Panc1 (cell line): ENCODE measurements around the gene SHBG. TPM values are rescaled to one million over a fixed set of nuclear protein-coding genes. Genes with fewer than 3 reads are reported as not detected.
A peak's percentile ranks its signal among the peaks of the same experiment; 100 is the strongest.

Source experiments
- ATAC-seq: fragments of 200-7000 bp; cut with Tn5 transposase; 2 replicates; pipeline ENCODE4 v1.9.1; 2020; ENCODE audit warnings: mild to moderate bottlenecking, moderate library complexity
- BruUV-seq: library from RNA; stranded (reverse); fragments of 400-500 nt; replicated peaks from 2 replicates; lab custom pipeline; 2021; lab: Mats Ljungman, UMichigan
- CTCF ChIA-PET: fragments of 300-600 bp; sonication (Branson Sonifier 250); formaldehyde crosslinking; loops from one replicate; lab custom pipeline; 2022; ENCODE audit warnings: antibody characterized with exemption; lab: Charles Lee
- POLR2A ChIA-PET: fragments of 300-600 bp; sonication (Branson Sonifier 250); formaldehyde crosslinking; loops from one replicate; lab custom pipeline; 2022; ENCODE audit warnings: antibody characterized with exemption; lab: Charles Lee
- DNase-seq: peaks from one replicate; pipeline ENCODE4 v3.0.0-alpha.2; 2010; ENCODE audit warnings: low read depth, low spot score
- H3K27ac ChIP-seq: 2 replicates; pipeline ENCODE4 v1.5.1; 2011; ENCODE audit warnings: mild to moderate bottlenecking, low read length, inconsistent platforms
- H3K27me3 ChIP-seq: fragments of 200-500 bp; sonication (Bioruptor generic); 2 replicates; pipeline ENCODE4 v1.6.0; 2014; ENCODE audit warnings: low read length, inconsistent platforms; ENCODE audit not compliant: control insufficient read depth, insufficient read depth
- H3K36me3 ChIP-seq: fragments of 200-500 bp; sonication (Bioruptor generic); 2 replicates; pipeline ENCODE4 v1.5.1; 2014; ENCODE audit warnings: inconsistent platforms, mild to moderate bottlenecking, low read length, moderate library complexity; ENCODE audit not compliant: control insufficient read depth, insufficient read depth
- H3K4me1 ChIP-seq: 2 replicates; pipeline ENCODE4 v1.5.1; 2011; ENCODE audit warnings: inconsistent platforms, mild to moderate bottlenecking, low read length, moderate library complexity; ENCODE audit not compliant: control insufficient read depth, insufficient read depth
- H3K4me3 ChIP-seq, 2 experiments: 2 replicates each; pipeline ENCODE4 v1.5.1; 2011 to 2012; ENCODE audit warnings: low read depth in 2 of 2, low read length in 2 of 2, mild to moderate bottlenecking in 2 of 2, inconsistent platforms in 1 of 2, moderate library complexity in 1 of 2
- H3K9me3 ChIP-seq: fragments of 200-500 bp; sonication (Bioruptor generic); 2 replicates; pipeline ENCODE4 v1.5.1; 2014; ENCODE audit warnings: low read depth, mild to moderate bottlenecking, inconsistent platforms, low read length, moderate library complexity; ENCODE audit not compliant: control insufficient read depth, insufficient read depth
- CTCF ChIP-seq: fragments of 450-650 bp; IDR thresholded peaks from 2 replicates; pipeline ENCODE4 v1.5.1; 2017; ENCODE audit warnings: mild to moderate bottlenecking
- POLR2AphosphoS5 ChIP-seq: IDR thresholded peaks from 2 replicates; pipeline ENCODE4 v1.6.1; 2012; ENCODE audit warnings: mild to moderate bottlenecking, low read depth, low read length, moderate library complexity
- REST ChIP-seq, 2 experiments: IDR thresholded peaks; 2 replicates each; pipeline ENCODE4 v1.6.1; 2011 to 2012; ENCODE audit warnings: low read depth in 2 of 2, control low read depth in 1 of 2, low read length in 1 of 2, mild to moderate bottlenecking in 1 of 2, moderate library complexity in 1 of 2; ENCODE audit not compliant: insufficient read depth in 1 of 2
- SIN3A ChIP-seq: IDR thresholded peaks from 2 replicates; pipeline ENCODE4 v1.6.1; 2012; ENCODE audit warnings: low read depth, mild to moderate bottlenecking, low read length, moderate library complexity, borderline replicate concordance; ENCODE audit not compliant: insufficient read depth
- TCF7L2 ChIP-seq: IDR thresholded peaks from 2 replicates; pipeline ENCODE4 v1.6.1; 2011; ENCODE audit warnings: mild to moderate bottlenecking, low read depth, low read length, inconsistent platforms
- in situ Hi-C: cut with HindIII; loops from 2 replicates; pipeline ENCODE4 v1.10.0; 2016; ENCODE audit warnings: low sequenced_read_pairs, low pct_unique_long_range_greater_than_20kb
- intact Hi-C: fragments of 100-400 bp; cut with micrococcal nuclease; formaldehyde crosslinking; loops from one replicate; pipeline ENCODE4 v1.10.0; 2022; ENCODE audit not compliant: unreplicated experiment
- total RNA-seq: library from RNA; stranded (reverse); gene quantifications from one replicate; pipeline ENCODE4 v1.2.1, GENCODE V29; 2021; ENCODE audit not compliant: unreplicated experiment

SHBG gene
- total RNA-seq, 1 experiment from 2014 or later = 1.2 TPM

- Histone ChIP-seq H3K27me3 (peaks cover 1% of the 10 kb centered on the region; the same call in 1 of the 2 replicates), H3K4me3 (no peak overlapping the region), H3K4me1 (no peaks in the 10 kb centered on the region; the same call in 1 of the 2 replicates), H3K27ac (no peak overlapping the region), H3K36me3 (no peaks in the 10 kb centered on the region), H3K9me3 (no peaks in the 10 kb centered on the region)
- TF ChIP-seq CTCF (no peak), REST (IDR thresholded peaks at IDR 0.05; ENCODE audit: insufficient read depth in 1 of 2, low read depth in 2 of 2, low read length in 1 of 2) (no peak), TCF7L2 (no peak), POLR2AphosphoS5 (no peak)
- ChIA-PET CTCF (interaction anchor here (1.0 kb wide), 1 partner anchor 15 kb away, joined by 3 read pairs; no protein-coding TSS in a partner anchor), POLR2A (interaction anchor here (0.6 kb wide), 1 partner anchor 10 kb away, joined by 6 read pairs; no protein-coding TSS in a partner anchor)
- intact Hi-C loops = no loop called here
- BruUV-seq = no TSS peak
- in situ Hi-C loops = no loop called here
- DNase-seq (no peak), ATAC-seq (no peak)
Observed at GRCh38 chr17:7656958-7657609, 27.1 kb downstream of the SHBG start.

- Histone ChIP-seq H3K9me3 (no peaks in the 10 kb centered on the region), H3K27ac (no peak overlapping the region), H3K27me3 (no peaks in the 10 kb centered on the region), H3K4me1 (no peaks in the 10 kb centered on the region), H3K36me3 (peaks cover 6% of the 10 kb centered on the region), H3K4me3 (no peak overlapping the region)
- ATAC-seq = peak; percentile 53; the same call in 1 of the 2 replicates
- TF ChIP-seq POLR2AphosphoS5 = no peak
- no peak for TF ChIP-seq TCF7L2
- TF ChIP-seq CTCF = no peak
- no peak for TF ChIP-seq SIN3A
- TF ChIP-seq REST (IDR thresholded peaks at IDR 0.05; ENCODE audit: insufficient read depth in 1 of 2, low read depth in 2 of 2, low read length in 1 of 2) = no peak
- CTCF ChIA-PET = interaction anchor here (0.6 kb wide), 1 partner anchor 9 kb away, joined by 3 read pairs; no protein-coding TSS in a partner anchor
- DNase-seq = no peak
- intact Hi-C loops (no loop called here), in situ Hi-C loops (no loop called here)
- POLR2A ChIA-PET = interaction anchor here (0.6 to 0.7 kb wide), 2 partner anchors 11 to 37 kb away, joined by 3 to 6 read pairs; no protein-coding TSS in a partner anchor
- BruUV-seq = no TSS peak
Observed at GRCh38 chr17:7667656-7668406, 37.9 kb downstream of the SHBG start.
